ENCODE data around the gene FBLN7.

DNA sequence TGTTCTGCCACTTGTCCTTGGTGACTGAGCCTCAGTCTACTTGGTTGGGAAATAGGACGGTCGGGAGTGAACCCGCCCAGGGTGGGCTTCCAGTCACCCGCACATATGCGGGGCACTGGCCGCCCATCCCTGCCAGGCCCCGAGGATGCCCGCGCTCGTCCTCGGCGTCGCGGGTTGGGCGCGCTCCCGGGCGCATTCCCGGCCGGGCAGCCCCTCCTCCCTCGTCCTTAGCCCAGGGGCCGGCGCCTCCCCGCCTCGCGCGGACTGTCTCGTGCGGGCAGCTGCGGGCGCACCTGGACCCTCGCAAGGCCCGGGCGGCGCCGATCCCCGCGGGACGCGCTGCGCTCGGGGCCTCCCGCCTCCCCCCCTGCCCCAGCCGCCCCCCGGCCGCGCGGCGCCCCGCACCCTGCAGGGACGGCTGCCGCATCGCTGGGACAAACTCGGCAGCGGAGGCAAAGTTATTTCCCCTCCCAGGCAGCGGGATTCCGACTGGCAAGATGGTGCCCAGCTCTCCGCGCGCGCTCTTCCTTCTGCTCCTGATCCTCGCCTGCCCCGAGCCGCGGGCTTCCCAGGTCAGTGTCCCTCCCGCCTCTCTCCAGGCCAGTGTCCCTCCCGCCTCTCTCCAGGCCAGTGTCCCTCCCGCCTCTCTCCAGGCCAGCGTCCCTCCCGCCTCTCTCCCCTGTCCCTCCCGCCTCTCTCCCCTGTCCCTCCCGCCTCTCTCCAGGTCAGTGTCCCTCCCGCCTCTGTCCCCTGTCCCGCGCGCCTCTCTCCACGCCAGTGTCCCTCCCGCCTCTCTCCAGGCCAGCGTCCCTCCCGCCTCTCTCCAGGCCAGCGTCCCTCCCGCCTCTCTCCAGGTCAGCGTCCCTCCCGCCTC is at the start of gene FBLN7:
- TF ChIP-seq CTCF (IDR thresholded peaks at IDR 0.05), result no peak
- no peak for TF ChIP-seq POLR2A (IDR thresholded peaks at IDR 0.05)
